NCI-H82 (cell line): ENCODE data around the gene AMOT.
A peak's percentile ranks its signal among the peaks of the same experiment; 100 is the strongest.

Experiments used
- DNase-seq: peaks from one replicate; lab custom pipeline; 2025; lab: John Stamatoyannopoulos, UW

AMOT gene

DNA sequence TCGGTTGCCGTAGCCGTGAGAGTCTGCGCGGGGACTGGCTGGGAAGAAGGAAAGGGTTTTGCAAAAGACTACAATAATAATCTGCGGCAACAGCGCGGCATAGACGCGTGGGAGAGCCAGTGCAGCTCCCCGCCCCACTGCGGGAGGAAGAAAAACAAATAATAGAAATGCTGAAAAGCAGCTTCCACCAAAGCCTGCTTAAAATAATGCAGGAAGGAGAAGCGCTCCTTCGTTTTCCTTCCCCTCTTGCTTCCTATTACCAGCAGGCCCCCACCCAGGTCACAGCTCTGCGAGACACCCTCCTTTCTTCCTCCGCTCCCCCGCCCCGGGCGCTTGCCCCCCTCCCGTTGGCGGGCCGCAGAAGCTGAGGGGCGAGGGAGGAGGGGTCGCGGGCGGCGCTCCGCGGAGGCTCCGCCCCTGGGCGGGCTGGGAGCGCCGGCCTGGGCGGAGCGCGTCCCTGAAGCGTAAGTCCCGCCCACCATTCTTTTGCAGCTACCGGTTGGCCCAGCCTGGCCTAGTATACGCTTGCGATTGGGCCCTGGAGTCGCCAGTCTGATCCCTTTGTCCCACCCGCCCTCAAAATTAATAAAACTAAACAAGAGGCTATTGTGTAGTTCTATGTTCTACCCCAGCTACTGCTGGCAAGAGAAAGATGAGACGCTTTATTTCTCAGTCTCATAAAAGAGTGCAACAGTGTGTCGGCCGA is 636 bp upstream of the AMOT start:
- peak; percentile 92 for DNase-seq

DNA sequence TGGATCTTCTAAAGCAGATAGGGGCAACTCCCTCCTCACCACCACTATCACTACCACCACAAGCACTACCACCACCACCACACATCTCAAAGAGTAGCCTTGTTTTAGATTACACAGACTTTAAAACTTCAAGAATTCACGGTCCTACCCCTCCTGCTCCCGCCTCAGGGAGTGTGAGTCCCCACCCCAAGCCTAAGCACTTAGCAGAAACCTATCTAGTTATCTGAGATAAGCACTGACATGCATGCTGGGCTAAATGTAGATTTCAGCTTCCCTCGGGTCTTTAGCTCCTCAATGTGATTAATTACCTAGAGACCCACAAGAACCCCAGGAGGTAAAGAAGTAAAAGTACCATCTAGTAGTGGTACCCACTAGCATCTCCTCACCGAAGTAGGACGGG is 775 bp downstream of the AMOT start:
- no peak for DNase-seq

DNA sequence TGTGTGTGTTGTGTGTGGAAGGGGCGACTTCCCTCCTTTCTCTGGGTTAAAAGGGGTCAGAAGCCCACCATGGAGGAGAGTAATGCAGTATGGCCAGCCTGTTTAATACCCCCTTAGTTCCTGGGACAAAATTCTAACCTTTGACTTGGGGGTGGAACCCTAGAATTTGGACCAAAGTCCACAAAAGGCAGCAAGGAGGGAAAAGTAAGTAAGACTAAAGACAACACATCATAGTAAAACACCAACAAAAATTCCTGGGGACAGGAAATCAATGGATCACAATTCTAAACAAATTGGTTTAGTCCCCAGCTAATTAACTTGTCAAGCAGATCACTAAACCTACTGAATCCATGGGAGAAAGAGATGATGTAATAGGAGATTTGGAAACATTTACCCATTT is 3.1 kb downstream of the AMOT start:
- peak; percentile 24 for DNase-seq

DNA sequence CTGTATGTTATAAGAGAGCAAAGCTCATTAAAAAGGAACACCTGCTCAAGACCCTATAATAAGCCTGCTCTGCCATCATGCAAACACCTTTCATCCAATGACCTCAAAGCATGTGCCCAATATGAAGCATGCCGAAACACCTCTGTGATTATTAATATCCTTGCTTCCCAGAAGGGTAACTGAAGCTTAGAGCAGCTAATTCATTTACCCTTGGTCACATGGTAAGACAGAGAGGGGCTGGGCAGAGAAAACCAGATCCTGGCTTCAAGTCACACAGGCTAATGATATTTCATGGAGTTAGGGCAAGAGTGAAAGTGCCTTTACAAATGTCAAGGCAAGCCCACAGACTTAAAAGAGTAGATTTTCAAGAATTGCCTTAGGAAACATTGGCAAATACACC is 5.6 kb downstream of the AMOT start:
- DNase-seq, result peak; percentile 83

DNA sequence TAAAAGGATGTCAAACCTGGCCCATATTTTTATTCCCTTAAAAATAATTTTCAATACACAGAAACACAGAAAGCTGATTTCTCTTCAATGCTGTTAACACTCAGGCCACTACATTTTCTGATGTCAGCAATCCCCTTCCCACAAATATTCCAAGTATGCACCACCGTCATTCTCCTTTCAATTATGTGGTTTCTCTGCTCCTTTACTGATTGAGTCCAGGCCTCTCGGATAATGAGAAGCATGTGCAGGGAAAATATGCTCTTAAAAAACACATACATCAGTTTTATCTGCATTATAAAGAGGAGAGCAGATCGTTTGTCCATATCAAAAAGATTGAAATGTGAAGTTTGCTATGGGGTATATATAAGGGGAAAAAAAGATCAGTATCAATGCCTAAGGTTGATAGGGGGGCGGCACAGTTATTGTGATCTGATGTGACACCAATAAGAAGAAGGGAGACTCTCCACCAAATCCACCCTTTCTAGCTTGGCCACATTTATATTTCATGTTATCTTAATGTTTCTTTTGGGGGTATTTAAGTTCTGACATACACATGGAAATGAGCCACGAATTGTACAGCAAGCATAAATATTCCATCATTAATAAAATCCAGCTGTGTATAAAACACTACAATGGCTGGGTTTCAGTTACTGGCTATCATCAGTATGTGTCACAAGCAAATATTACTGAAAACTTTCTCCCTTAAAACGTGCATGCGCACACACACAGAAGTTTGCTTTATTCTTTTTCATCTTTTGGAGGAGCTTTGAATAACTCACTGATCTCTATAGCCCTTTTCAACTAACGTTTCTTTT is 6.4 kb downstream of the AMOT start:
- no peak for DNase-seq

DNA sequence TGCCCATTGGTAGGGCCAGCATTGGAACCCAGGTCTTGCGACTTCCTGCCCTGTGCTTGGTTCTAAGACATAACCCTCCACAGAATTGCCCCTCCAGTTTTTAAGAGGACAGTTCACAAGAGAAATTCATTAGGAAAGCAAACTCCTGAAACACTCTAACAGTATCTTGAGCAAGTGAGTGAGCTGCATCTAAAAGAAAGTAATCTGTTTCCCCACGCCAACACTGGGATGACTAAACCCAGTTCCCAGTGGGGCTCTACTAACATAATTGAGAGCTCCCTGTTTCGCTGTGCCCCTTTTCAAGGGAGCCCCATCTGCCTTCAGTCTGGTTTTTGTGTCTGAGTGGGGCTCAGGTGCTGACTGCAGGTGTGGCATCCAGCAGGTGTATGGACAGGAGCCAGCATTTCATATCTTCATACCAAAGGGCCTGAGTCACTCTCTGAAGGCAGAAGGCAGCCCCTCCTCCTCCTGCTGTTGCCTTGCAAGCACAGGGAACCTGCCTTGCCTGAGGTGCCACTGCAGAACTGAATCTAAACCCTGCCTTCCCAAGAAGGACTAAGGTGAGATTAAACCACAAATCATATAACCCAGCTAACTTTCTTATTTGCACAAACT is 8.0 kb downstream of the AMOT start:
- DNase-seq, result peak; percentile 14

DNA sequence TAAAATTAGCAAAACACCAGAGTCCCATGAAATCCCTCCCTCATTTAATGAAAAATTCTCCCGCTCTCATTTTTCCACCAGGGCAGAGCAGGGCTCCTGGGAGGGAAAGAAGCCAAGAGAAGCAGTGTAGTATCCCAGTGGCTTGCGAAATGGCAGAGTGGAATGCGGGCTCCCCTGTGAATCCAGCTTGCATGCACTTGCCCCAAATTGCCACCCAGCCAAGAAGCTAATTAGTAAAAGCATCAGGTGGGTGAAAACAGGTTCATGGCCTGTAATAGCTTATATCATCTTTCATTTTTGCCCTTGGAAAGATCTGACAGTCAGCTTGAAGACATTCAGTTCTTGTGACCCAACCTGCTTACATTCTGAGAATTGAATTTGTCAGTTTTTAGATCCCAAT is 10.1 kb downstream of the AMOT start:
- no peak for DNase-seq

DNA sequence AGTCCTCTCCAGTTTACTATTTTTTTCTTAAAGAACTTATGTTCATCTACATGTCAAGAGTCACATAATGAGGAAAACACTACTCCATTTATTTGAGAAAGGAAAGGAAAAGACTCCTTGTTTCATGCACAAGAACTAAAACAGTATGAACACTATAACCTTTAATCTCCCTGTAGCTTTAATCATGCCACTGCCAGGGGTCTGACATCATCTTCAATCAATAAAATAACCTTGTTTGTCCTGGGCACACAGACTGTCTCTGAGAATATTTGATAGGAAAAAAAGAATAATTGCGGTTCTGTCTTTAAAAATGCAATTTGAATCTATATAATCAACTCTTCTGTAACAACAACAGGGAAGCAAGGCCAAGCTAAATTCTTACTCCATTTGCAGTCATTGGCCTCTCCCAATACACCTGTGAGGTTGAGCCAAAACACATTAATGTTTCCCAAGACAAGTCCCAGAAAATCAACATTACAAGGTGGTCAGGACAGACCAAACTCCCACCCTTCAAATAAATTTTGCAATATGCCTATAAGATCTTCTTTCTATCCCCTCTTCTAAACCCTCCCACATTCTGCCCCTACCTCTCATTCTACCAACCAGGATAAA is 13.2 kb downstream of the AMOT start:
- DNase-seq, result no peak

DNA sequence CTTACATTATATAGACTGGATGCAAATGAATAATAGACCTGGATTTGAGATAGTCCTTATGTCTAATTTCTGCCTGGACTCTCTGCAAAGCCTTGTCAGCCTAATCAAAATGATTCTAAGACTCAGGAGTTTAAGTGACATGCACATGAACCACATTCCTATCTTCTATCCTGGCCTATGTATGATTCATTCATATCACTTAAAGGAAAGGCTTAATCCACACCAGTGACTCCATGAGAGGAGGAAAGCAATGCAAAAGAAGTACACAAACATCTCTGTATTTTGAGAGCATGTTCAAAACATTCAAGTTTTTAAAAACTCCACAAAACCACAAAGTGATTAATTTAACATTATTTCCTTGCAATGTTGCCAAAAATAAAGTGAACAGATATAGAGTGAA is 14.6 kb downstream of the AMOT start:
- no peak for DNase-seq

DNA sequence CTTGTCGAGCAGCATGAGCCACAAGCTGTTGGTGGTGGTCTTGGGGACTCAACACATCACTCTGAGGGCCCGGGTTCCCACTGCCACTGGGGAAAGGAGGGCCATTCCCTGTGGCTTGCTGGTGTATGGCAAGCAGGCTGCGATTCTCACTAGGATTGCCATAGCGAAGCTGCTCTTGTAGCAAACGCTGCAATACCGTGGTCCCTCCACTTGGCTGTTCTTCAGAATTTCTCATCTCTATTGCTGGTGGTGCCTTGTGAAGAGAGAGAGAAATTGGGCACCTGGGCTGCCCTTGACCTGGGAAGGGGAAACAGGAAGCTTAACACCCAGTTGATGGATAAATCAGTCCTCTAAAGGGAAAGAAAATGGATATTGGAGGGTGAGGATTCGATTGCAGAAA is 17.7 kb downstream of the AMOT start:
- DNase-seq, result no peak

DNA sequence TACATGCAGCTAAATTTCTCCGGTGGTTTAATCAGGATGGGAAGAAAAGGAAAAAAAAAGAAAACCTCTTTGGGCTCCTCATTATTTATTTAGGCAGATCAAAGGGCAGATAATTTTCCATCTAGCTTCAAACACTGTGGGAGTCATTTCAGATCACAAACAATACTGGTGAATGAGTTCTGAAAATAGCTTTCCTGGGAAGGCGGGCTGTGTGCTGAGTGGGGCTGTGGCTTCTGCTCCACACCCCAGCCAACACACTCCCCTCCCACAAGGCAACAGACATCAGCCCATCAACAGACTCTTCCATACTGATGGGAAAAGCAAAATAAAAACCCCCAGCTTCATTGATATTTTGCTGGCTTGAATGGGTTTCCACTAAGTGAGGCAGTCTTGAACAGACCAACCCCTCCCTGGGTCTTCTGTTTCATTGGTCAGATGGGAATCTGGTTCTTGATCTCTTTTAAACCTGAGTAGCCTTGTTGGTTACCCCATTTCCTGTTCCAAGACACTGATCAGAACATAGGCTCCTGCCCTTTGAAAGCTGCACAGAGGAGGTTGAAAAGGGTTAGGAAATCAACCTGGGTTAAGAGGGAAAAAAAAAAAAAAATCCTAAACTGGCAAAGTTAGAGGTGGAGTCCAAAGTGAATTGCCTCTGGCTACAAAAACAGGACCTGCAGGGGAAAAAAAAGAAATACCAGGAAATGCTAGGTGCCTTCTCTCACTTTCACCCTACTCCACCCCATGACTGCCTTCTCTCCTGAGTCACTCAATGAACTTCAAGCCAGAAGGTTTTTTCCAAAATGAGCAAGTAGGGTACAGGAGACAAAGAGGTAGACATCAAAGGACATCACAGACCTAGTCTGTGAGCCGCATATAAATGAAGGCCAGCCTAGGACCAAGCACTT is 20.0 kb downstream of the AMOT start:
- no peak for DNase-seq

DNA sequence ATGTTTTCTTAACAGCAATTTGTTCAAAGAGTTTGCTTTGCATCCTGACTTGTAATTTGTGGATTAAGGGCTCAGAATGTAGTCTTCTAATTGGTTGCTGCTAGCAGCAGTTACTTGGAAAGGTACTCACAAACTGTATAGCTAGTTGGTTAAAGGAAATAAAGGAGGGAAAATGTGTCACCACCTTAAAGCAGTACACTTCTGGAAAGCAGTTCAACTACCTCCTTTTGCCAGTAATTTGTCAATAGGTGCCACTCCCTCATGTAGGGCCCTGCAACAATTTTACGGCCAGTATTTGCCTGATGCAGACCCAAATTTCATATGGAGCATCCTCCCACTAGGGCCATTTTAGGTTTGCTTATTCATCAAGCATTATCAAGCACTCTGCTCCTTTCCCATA is 20.8 kb downstream of the AMOT start:
- DNase-seq, result no peak

DNA sequence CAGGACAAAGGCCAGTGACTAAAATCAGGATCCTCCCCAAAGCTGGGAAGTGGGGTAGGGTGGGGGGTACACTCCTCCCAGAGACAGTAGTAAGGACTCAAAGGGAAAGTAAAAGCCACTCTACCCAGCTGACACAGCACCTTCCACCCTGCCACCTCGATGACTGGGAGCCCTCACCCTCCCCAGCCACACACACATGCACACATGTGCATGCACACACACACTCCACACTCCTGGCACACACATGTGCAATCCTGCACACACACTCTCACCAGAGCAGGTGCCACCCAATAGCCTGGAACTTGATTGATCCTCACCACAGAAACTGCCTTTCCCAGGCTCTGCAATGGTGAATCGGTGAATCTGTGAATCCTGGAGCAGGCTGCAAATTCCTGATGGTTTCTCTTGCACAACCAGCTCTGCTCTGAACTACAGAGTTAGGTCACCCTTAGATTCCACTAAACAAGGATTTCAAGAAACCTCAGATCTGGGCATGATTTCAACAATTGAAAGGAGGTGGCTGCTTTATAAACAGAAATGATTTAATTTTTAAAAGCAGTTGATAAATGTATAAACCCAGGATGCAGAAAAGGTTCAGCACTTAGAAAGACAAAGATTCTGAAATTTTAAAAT is 21.5 kb downstream of the AMOT start:
- DNase-seq, result no peak

DNA sequence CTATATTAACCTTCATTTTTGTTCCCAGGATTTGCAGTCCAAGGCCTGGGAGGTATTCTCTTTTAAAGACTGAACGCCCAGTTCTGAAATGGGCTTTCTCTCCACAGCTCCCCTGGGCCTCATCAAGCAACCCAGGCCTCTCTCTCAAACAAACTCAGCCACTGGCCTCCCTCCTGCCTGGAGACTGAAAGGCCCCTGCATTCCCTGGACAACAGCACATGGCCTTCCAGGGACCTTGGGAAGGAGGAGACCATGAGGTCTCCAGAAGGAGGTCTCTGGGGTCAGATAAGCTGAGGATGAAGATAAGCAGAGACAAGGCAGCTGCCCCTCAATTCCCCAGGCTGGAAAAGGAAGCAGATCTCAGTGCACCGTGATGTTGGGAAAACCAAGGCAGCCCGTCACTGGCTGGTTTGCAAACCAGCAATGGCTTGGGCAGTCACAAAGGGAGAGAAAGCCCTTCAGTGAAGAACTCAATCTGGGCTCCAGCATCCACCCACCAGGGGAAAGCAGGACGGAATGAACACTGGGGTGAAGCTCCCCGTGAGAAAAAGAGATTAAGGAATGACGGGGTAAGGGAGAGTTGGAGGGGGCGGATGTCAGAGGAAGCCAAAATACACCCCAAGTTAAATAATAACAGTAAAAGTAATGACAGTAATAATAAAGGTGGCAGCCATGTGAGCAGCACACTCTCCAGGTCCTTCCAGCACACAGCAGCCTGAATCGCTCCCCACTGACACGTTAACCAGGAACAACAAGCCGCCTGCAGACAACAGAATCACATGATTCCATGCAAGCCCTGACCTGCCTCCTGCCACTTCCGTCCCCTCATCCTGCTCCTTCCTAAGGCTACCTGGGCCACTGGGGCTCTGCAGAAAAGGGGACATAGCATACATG is 22.3 kb downstream of the AMOT start:
- DNase-seq, result no peak

DNA sequence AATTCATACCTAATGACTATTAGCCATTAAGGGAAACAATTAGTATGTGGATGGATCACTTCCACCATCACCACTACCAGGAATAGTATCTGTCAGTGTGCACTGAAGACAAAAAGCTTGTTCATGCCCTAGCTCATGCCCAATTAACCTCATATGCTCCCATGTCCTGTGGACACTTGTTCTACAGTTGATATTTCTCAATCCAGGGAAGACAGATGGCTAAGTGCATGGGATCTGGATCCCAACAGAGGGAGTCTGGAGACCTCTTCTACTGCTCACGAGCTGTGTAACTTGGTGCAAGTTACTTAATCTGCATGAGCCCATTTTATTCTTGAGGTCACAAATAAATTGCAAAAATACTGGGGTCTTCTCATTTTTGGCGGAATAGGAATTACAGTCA is 23.7 kb downstream of the AMOT start:
- peak; percentile 48 for DNase-seq

DNA sequence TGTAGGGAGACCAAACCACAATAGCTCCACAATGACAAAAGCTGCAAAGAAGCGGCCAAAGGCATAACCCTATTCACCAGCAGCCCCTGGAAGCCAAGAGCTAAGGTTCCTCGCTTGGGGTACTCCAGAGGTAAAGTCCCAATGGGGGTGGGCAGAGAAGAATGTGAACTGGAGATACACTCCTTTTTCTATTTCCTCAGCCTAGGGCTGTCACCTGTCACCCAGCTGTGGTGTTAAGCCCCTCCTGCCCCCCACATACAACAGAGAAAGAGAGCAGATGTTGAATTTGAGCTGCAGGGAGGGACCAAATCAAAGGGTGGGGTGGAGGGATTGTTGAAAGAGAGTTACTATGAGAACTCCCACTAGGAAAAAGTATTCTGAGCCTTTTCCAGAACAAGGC is 26.1 kb downstream of the AMOT start:
- DNase-seq, result no peak

DNA sequence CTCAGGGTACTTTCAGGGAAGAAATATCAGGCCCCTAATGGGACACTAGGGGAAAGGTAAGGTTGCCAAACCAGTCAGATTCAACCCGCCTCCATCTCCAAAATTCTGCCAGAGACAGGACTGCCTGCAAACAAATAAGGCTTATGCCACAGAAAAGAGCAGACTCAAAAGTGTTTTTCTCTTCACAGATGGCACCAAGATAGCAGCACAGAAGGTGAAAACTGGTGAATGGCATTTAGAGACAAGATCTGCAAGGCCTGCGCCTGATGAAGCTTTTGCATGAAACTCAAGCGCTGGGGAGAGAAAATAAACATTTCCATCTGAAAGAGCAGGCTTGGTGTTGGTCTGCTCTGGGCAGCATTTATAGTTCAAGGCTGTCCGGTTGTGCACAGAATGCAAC is 27.9 kb downstream of the AMOT start:
- DNase-seq, result no peak

DNA sequence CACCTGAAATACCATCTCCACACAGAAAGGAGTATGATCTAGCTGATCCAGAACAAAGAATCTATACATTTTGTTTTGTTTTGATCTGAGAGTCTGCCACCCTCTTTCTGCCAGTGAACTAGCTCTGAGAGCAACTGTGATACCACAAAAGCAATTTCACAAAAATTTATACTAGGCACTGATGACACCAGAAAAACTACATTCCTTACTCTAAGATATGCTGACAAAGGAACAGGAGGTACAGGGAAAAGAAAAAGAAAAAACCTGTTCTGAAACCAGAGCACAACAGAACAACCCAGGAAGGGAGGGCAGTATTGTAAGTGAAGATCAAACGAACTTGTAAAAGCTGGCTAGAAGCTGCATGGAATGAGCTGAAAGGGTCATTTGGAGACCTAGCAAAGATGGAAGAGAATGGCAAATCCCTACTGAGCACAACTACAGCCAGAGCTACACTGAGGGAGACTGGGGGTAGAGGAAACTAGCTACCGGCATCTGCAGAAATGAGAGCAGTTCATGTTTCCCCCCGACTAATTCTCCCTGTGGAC is 31.9 kb downstream of the AMOT start:
- DNase-seq, result peak; percentile 30

DNA sequence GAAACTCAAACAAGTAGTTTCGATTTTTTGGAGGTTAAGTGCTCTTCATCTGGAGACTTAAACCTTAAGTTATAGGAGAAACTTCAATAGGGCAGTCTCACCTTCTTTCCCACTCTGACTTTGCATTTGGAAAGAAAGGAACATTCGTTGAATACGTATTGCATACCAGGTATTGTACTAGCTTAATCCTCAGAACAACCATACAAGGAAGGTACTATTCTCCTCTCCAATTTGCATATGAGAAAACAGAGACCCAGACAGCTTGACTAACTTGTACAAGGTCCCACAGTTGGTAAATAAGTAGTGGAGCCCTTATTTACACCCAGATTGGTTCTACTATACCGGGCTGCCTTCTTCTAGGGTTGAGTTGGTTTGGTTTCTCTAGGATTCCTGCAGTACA is 32.6 kb downstream of the AMOT start:
- DNase-seq, result no peak

DNA sequence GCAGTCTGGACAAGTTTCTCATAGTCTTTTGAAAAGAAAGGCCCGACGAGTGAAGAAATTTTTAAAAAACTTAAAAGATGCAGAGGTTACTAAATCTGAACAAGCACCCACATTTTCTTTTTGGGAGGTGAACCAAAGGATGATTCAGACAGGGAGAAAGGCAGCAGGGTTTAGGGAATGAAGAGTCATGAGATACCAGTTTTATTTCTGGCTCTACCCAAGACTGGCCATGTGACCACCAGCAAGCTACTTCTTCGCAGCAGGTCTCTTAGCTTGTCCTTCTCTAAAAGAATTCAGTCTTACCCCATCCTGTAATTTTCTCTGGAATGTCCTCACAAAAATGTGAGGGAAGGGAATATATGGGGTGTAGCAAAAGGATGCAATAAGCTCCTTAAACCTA is 37.6 kb downstream of the AMOT start:
- no peak for DNase-seq
